Erythroblast (primary cell): ENCODE measurements around the gene ANO1.

Experiments
- GATA1 ChIP-seq: IDR thresholded peaks from 2 replicates; pipeline ENCODE4 v1.6.1; 2011; ENCODE audit warnings: low read depth, mild to moderate bottlenecking, control low read depth, low read length, moderate library complexity
- POLR2A ChIP-seq: IDR thresholded peaks from 2 replicates; pipeline ENCODE4 v1.6.1; 2011; ENCODE audit warnings: mild to moderate bottlenecking, low read length

DNA sequence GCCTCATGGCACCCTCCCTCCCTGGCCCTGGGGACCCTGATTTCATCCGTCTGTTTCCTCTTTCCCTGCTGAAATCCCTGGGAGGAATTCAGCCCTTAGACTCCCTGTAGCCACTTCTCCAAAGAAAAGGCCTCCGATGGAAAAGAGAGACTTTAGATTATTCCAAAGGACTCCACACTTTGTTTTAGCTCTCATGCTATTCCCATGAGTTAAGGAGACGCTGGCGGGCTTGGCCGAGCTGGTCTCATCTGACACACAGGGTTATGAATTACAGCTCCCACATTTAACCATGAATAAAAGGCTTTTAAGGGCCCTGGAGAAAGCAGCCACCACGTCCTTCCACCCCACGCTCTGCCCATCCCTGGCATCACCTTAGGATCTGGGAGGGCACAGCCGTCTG lies 57.0 kb downstream of the ANO1 start:
- TF ChIP-seq POLR2A = no peak
- no peak for TF ChIP-seq GATA1
